ENCODE data around the gene ACER1. TPM values are rescaled to one million over a fixed set of nuclear protein-coding genes. Genes with fewer than 3 reads are reported as not detected.
"Not testable (repeated sequence)": the region's sequence is repeated elsewhere in the genome, so short reads cannot be mapped to it uniquely, and the experiment has no call there.

ACER1 gene, protein sequence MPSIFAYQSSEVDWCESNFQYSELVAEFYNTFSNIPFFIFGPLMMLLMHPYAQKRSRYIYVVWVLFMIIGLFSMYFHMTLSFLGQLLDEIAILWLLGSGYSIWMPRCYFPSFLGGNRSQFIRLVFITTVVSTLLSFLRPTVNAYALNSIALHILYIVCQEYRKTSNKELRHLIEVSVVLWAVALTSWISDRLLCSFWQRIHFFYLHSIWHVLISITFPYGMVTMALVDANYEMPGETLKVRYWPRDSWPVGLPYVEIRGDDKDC
- total RNA-seq = not detected in 2 replicates

DNA sequence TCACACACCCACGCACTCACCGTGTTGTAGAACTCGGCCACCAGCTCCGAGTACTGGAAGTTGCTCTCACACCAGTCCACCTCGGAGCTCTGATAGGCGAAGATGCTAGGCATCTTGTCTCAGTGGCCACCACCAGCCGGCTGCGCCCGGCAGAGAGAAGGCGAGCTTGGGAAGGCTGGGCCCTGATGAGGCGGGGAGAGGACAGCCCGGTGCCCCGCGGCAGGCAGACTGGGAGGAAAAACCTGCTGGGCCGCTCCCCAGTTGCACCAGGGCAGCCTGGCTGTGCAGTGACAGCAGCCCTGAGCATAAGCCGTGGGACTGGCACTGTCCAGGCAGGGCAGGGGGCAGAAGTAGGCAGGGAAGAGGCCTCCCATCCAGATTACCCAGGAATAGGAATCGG is at the start of gene ACER1:
ACER1 (minus strand) TSS at position 174 of the 400 bp plus-strand sequence; CDS start at position 113, 61 bp downstream.
- no peak for DNase-seq (ENCODE audit: low read depth, low spot score)

GRCh38 chr19:6383188-6383587 is 49.8 kb upstream of the ACER1 start:
- no peak for DNase-seq (ENCODE audit: low read depth, low spot score)

- no peak for DNase-seq (ENCODE audit: low read depth, low spot score)
Observed at GRCh38 chr19:6381030-6381750, 47.8 kb upstream of the ACER1 start.

- DNase-seq (ENCODE audit: low read depth, low spot score) = no peak
Observed at GRCh38 chr19:6379744-6380143, 46.3 kb upstream of the ACER1 start.

- no peak for DNase-seq (ENCODE audit: low read depth, low spot score)
Observed at GRCh38 chr19:6378486-6378885, 45.1 kb upstream of the ACER1 start.

DNA sequence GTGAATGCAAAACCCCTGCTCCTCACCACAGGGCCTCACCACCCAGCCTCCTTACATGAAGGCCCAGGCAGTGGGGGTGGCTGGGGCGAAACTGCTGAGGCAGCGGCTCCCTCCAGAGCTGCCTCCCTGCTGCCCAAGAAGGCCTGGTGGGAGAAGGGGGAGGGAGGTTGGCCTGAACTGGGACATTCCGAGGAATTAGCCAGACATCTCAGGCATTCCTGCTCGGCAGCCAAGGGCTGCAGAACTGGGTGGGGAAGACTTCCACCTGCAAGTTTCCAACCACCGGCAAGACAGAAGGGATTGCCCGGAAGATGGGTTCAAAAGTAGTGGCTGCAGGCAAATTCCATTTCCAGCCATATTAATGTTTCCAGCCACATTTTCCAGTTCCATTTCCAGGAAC is 44.6 kb upstream of the ACER1 start:
- no peak for DNase-seq (ENCODE audit: low read depth, low spot score)

DNA sequence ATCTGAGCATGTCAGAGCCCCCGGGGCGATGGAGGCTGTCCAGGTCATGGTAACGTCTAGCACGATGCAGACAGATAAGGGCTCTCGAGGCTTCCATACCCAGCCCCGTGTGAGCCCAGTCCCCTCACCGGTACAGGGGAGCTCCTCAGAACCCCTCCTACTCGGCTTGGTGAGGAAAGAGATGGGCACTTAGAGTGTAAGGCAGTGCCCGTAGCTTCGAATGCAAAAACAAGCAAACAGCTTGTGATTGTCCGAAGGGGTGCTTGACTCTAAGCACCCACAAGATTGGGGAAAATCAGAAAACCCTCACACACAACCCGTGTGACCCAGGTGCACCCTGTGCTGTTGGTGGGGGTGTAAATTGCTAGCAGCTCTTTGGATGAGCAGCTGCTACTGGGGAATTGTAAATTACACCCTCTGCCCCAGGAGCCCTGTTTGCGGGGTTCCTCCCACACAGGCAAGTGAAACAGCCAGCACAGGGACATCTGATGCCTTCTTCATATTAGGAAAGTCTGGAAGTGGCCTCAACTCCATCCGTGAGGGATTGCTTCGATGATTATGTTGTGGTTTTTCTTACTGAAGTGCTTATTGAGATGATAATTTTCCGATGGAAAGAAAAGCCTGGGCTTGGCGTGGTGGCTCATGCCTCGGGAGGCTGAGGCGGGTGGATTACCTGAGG is 43.2 kb upstream of the ACER1 start:
- no peak for DNase-seq (ENCODE audit: low read depth, low spot score)

DNA sequence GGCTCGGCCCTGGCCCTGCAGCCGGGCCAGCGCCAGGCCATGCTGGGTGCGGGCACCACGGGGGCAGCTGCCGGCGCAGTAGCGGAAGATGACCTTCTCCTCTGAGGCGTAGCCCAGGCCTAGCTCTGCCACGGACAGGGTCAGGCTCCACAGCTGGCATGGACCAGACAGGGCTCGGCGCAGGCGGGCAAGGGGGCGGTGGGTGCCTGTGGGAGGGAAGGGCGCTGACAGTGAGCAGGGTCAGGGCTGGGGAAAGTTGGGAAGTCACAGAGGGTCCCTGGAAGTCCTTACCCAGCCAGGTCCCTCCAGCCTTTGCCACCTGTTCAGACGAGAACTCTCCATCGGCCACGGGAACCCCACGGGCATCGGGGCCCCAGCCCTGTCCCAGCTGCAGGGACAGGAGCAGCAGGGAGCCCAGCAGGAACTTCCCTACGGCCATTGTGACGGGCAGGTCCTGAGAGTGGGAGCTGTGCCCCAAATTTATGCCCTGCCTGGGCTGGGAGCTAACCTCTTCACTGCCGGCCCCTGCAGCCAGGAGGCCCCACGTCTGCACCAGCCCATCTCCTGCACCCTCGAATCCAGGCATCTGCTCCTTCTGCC is 42.1 kb upstream of the ACER1 start, which contains the start of gene PSPN:
PSPN (minus strand) TSS at position 523 of the 600 bp plus-strand sequence; CDS start at position 439, 84 bp downstream.
- no peak for DNase-seq (ENCODE audit: low read depth, low spot score)

DNA sequence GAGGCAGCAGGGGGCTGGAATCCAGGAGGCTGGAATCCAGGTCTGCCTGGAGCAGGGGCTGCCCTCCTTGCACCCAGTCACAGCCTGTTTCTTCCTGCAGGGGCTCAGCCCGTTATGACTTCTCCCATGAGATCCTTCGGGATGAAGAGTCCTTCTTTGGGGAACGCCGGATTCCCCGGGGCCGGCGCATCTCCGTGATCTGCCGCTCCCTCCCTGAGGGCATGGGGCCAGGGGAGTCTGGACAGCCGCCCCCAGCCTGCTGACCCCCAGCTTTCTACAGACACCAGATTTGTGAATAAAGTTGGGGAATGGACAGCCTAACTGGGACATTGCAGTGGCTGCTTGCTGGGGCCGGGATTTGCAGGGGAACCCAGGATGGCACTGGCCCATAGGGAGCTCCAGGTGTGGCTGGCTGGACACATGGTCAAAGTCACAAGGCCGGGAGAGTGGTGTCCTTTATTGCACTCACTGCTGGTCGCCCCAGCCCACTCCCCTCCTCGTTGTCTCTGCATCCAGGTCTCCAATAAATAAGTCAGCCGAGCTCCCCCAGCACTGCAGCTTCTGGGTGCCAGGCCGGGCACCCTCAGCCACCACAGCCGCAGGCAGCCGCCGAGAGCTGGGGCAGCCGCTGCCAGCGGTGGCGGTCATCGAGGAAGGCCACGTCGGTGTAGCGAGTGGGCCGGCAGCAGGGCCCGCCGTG is 41.4 kb upstream of the ACER1 start:
- no peak for DNase-seq (ENCODE audit: low read depth, low spot score)

GRCh38 chr19:6374161-6374709 is 40.8 kb upstream of the ACER1 start:
- DNase-seq (ENCODE audit: low read depth, low spot score) = no peak

- no peak for DNase-seq (ENCODE audit: low read depth, low spot score)
Observed at GRCh38 chr19:6373813-6374108, 40.3 kb upstream of the ACER1 start.

DNA sequence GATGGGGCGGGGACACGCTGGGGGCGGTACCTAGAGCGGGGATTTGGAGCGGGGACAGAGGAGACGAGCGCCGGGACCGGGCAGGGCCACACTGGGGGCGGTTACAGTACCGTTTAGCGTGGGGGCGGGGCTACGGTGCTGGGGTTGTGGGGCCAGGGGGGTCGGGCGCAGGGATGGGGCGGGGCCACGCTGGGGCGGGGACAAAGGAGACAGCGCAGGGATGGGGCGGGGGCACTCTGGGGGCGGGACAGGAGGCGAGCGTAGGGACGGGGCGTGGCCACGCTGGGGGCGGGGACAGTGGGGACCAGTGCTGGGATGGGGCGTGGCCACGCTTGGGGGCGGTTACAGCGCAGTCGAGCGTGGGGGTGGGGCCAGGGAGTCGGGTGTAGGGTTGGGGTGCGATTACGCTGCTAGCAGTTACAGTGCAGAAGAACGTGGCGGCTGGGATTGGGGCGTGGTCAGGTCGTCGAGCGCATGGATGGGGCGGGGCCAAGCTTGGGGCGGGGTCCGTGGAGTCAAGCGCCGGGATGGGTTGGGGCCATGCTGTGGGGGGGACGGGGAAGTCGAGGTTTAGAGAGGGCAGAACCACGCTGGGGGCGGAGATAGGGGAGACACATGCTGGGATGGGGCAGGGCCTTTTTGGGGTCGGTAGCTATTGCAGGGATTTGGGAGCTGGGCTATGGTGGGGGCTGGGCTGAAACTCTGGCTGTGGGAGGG is 39.8 kb upstream of the ACER1 start:
- DNase-seq (ENCODE audit: low read depth, low spot score) = peak; percentile 94

- DNase-seq (ENCODE audit: low read depth, low spot score) = peak; percentile 100
Observed at GRCh38 chr19:6372594-6373095, 39.2 kb upstream of the ACER1 start, which contains the start of gene ALKBH7. ALKBH7 (plus strand) TSS chr19:6372794; CDS start chr19:6372821, 27 bp downstream.

DNA sequence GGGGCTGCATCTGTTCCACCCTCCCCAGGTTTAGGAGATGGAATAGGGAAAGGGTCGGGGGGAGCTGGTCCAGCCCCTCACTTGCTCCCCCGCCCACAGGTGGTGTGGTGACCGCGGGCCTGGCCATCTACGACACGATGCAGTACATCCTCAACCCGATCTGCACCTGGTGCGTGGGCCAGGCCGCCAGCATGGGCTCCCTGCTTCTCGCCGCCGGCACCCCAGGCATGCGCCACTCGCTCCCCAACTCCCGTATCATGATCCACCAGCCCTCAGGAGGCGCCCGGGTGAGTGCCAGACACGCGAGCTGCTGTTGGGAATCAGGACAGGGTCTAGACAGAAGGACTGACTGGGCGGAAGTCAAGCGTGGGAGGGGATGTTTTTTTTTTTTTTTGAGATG is 30.9 kb upstream of the ACER1 start:
- no peak for DNase-seq (ENCODE audit: low read depth, low spot score)

- DNase-seq (ENCODE audit: low read depth, low spot score) = no peak
Observed at GRCh38 chr19:6362351-6362801, 29.0 kb upstream of the ACER1 start.

GRCh38 chr19:6362027-6362350 is 28.6 kb upstream of the ACER1 start:
- no peak for DNase-seq (ENCODE audit: low read depth, low spot score)

- not testable (repeated sequence) for DNase-seq (ENCODE audit: low read depth, low spot score)
Observed at GRCh38 chr19:6360857-6361216, 27.4 kb upstream of the ACER1 start.

- not testable (repeated sequence) for DNase-seq (ENCODE audit: low read depth, low spot score)
Observed at GRCh38 chr19:6360445-6360844, 27.0 kb upstream of the ACER1 start.

GRCh38 chr19:6359568-6360341 is 26.3 kb upstream of the ACER1 start:
- no peak for DNase-seq (ENCODE audit: low read depth, low spot score)

- no peak for DNase-seq (ENCODE audit: low read depth, low spot score)
Observed at GRCh38 chr19:6358003-6358402, 24.6 kb upstream of the ACER1 start.
